Astrocyte (in vitro differentiated cells and primary cell): ENCODE measurements around the gene FCHO2. TPM values are rescaled to one million over a fixed set of nuclear protein-coding genes. Genes with fewer than 3 reads are reported as not detected.

Source experiments
- DNase-seq: peaks from one replicate; pipeline ENCODE4 v3.0.0-alpha.2; 2010; ENCODE audit warnings: low read depth
- FAIRE-seq: peaks from 2 replicates; lab custom pipeline; 2011; peaks lifted over from hg19 to GRCh38; lab: Jason Lieb, UNC
- H2AFZ ChIP-seq: 2 replicates; pipeline ENCODE4 v1.6.0; 2012; ENCODE audit warnings: low read depth, low read length, inconsistent platforms
- H3K27ac ChIP-seq: 2 replicates; pipeline ENCODE4 v1.5.1; 2011; ENCODE audit warnings: low read depth, low read length, inconsistent platforms
- H3K27me3 ChIP-seq: 2 replicates; pipeline ENCODE4 v1.6.0; 2011; ENCODE audit warnings: low read length, inconsistent platforms; ENCODE audit not compliant: insufficient read depth
- H3K36me3 ChIP-seq: 2 replicates; pipeline ENCODE4 v1.5.1; 2011; ENCODE audit warnings: low read length, inconsistent platforms; ENCODE audit not compliant: insufficient read depth
- H3K4me1 ChIP-seq: 2 replicates; pipeline ENCODE4 v1.5.1; 2011; ENCODE audit warnings: low read length, inconsistent platforms; ENCODE audit not compliant: insufficient read depth
- H3K4me2 ChIP-seq: 2 replicates; pipeline ENCODE4 v1.6.0; 2012; ENCODE audit warnings: low read length, inconsistent platforms
- H3K4me3 ChIP-seq: 2 replicates; pipeline ENCODE4 v1.5.1; 2011; ENCODE audit warnings: low read depth, mild to moderate bottlenecking, low read length, inconsistent platforms; ENCODE audit not compliant: insufficient read depth
- H3K79me2 ChIP-seq: 2 replicates; pipeline ENCODE4 v1.6.0; 2012; ENCODE audit warnings: mild to moderate bottlenecking, low read length, inconsistent platforms; ENCODE audit not compliant: insufficient read depth
- H3K9ac ChIP-seq: 2 replicates; pipeline ENCODE4 v1.6.0; 2012; ENCODE audit warnings: mild to moderate bottlenecking, low read length, inconsistent platforms
- H3K9me3 ChIP-seq: 2 replicates; pipeline ENCODE4 v1.5.1; 2012; ENCODE audit warnings: low read depth, mild to moderate bottlenecking, low read length, inconsistent platforms; ENCODE audit not compliant: insufficient read depth
- H4K20me1 ChIP-seq: 2 replicates; pipeline ENCODE4 v1.6.0; 2012; ENCODE audit warnings: low read length, inconsistent platforms; ENCODE audit not compliant: insufficient read depth
- H3K27ac Mint-ChIP-seq: one replicate; pipeline ENCODE4 v1.8.0; 2021; ENCODE audit warnings: mild to moderate bottlenecking, mixed read lengths; ENCODE audit not compliant: unreplicated experiment
- H3K27me3 Mint-ChIP-seq: one replicate; pipeline ENCODE4 v1.8.0; 2021; ENCODE audit warnings: low read depth, mixed read lengths; ENCODE audit not compliant: unreplicated experiment
- H3K36me3 Mint-ChIP-seq: one replicate; pipeline ENCODE4 v1.8.0; 2021; ENCODE audit warnings: low read depth, mixed read lengths; ENCODE audit not compliant: unreplicated experiment
- H3K4me1 Mint-ChIP-seq: one replicate; pipeline ENCODE4 v1.8.0; 2021; ENCODE audit warnings: low read depth, mixed read lengths; ENCODE audit not compliant: unreplicated experiment
- H3K4me3 Mint-ChIP-seq: one replicate; pipeline ENCODE4 v1.8.0; 2021; ENCODE audit warnings: mild to moderate bottlenecking, moderate library complexity, mixed read lengths; ENCODE audit not compliant: unreplicated experiment
- H3K9me3 Mint-ChIP-seq: one replicate; pipeline ENCODE4 v1.8.0; 2021; ENCODE audit warnings: mild to moderate bottlenecking, mixed read lengths; ENCODE audit not compliant: unreplicated experiment
- CTCF ChIP-seq: IDR thresholded peaks from 2 replicates; pipeline ENCODE4 v1.5.1; 2011; ENCODE audit warnings: low read depth, mild to moderate bottlenecking, inconsistent platforms, low read length, moderate library complexity; ENCODE audit not compliant: insufficient read depth
- EZH2 ChIP-seq: IDR thresholded peaks from 2 replicates; pipeline ENCODE4 v1.6.1; 2012; ENCODE audit warnings: mild to moderate bottlenecking, low read length, inconsistent platforms; ENCODE audit not compliant: insufficient read depth
- total RNA-seq: library from RNA; stranded (reverse); gene quantifications from 2 replicates; pipeline ENCODE4 v1.2.1, GENCODE V29; 2021

Gene FCHO2
- total RNA-seq, 1 donor from 2014 or later = 20.7 TPM

- no peak for FAIRE-seq
- Histone ChIP-seq H3K4me2 (no peak overlapping the region), H3K4me3 (no peak overlapping the region), H4K20me1 (no peaks in the 10 kb centered on the region), H3K27ac (no peak overlapping the region), H3K36me3 (peaks cover 2% of the 10 kb centered on the region), H3K79me2 (no peaks in the 10 kb centered on the region), H3K27me3 (no peaks in the 10 kb centered on the region), H3K9me3 (no peaks in the 10 kb centered on the region), H3K4me1 (peaks cover 8% of the 10 kb centered on the region), H3K9ac (no peak overlapping the region), H2AFZ (no peak overlapping the region)
- peaks cover 14% of the 10 kb centered on the region for H3K9me3 Mint-ChIP-seq
- H3K36me3 Mint-ChIP-seq = peaks cover 8% of the 10 kb centered on the region
- H3K4me1 Mint-ChIP-seq = peaks cover 14% of the 10 kb centered on the region
- H3K4me3 Mint-ChIP-seq = no peak overlapping the region
- H3K27me3 Mint-ChIP-seq = no peaks in the 10 kb centered on the region
- TF ChIP-seq EZH2 = no peak
- TF ChIP-seq CTCF = no peak
- no peak for DNase-seq
- H3K27ac Mint-ChIP-seq = no peak overlapping the region
Measured at GRCh38 chr5:73097740-73098139, 141.9 kb downstream of the FCHO2 start.

DNA sequence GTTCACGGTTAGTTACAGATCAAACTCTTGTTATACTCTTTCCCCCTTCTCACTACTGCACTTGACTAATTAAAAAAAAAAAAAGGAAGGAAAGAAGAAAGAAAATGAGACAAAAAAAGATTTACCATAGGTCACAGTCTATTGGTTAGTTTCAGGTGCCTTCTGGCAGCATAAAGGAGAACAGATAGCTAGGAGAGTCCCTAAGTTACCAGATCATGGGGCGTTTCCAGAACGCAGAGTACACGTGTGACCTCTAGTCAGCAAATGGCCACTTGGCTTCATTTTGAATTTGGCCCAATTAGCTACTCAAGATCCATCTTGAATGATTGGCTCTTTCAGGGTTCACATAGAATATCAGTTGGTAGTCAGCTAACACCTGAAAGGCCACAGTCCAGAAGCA lies 144.3 kb downstream of the FCHO2 start:
- DNase-seq = no peak
- Mint-ChIP-seq H3K4me1 (peaks cover 6% of the 10 kb centered on the region), H3K9me3 (peaks cover 14% of the 10 kb centered on the region), H3K36me3 (peaks cover 8% of the 10 kb centered on the region), H3K27ac (no peak overlapping the region), H3K27me3 (no peaks in the 10 kb centered on the region), H3K4me3 (no peak overlapping the region)
- Histone ChIP-seq H4K20me1 (no peaks in the 10 kb centered on the region), H3K9me3 (no peaks in the 10 kb centered on the region), H2AFZ (no peak overlapping the region), H3K4me1 (no peaks in the 10 kb centered on the region), H3K4me2 (no peak overlapping the region), H3K9ac (no peak overlapping the region), H3K4me3 (no peak overlapping the region), H3K36me3 (peaks cover 2% of the 10 kb centered on the region), H3K27me3 (no peaks in the 10 kb centered on the region), H3K79me2 (no peaks in the 10 kb centered on the region), H3K27ac (no peak overlapping the region)
- FAIRE-seq = no peak
- TF ChIP-seq EZH2 (no peak), CTCF (no peak)

DNA sequence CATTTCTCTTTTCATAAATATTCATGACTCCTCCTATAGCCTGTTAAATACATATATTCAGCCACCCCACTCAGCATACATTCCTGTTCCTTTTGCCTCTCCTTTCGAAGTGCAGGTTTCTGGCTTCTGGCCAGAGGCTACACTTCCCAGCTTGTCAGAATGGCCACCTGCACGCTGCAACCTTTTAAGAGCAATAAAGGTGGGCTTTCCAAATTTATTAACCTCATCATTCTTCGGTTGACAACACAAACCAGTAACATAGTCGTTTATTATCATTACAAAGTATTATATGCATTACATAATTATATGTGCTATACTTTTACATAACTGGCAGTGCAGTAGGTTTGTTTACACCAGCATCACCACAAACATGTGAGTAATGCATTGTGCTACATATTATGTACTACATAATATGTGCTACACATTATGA lies 148.0 kb downstream of the FCHO2 start:
- Mint-ChIP-seq H3K9me3 (peaks cover 3% of the 10 kb centered on the region), H3K4me1 (no peaks in the 10 kb centered on the region), H3K4me3 (no peak overlapping the region), H3K27me3 (no peaks in the 10 kb centered on the region), H3K27ac (no peak overlapping the region), H3K36me3 (peaks cover 1% of the 10 kb centered on the region)
- no peak overlapping the region for H3K9ac ChIP-seq
- H3K36me3 ChIP-seq = no peaks in the 10 kb centered on the region
- H3K4me1 ChIP-seq = no peaks in the 10 kb centered on the region
- no peak overlapping the region for H3K27ac ChIP-seq
- no peak overlapping the region for H3K4me3 ChIP-seq
- no peak for TF ChIP-seq CTCF
- no peak for TF ChIP-seq EZH2
- no peaks in the 10 kb centered on the region for H4K20me1 ChIP-seq
- no peaks in the 10 kb centered on the region for H3K9me3 ChIP-seq
- H3K27me3 ChIP-seq = no peaks in the 10 kb centered on the region
- no peak for DNase-seq
- no peak for FAIRE-seq
- H2AFZ ChIP-seq = no peak overlapping the region
- H3K79me2 ChIP-seq = no peaks in the 10 kb centered on the region
- no peak overlapping the region for H3K4me2 ChIP-seq
